IMR-90 (cell line): Measurements from ENCODE around the gene ADD1. TPM values are rescaled to one million over a fixed set of nuclear protein-coding genes. Genes with fewer than 3 reads are reported as not detected.

Source experiments
- ATAC-seq: fragments of 200-7000 bp; cut with Tn5 transposase; 2 replicates; pipeline ENCODE4 v1.9.1; 2020; ENCODE audit warnings: low read depth, mild to moderate bottlenecking, moderate library complexity
- BruUV-seq: library from RNA; stranded (reverse); fragments of 400-500 nt; replicated peaks from 2 replicates; lab custom pipeline; 2021; lab: Mats Ljungman, UMichigan
- CTCF ChIA-PET: fragments of 300-600 bp; formaldehyde crosslinking; extraction: SDS; loops from one replicate; lab custom pipeline; 2021; ENCODE audit warnings: antibody characterized with exemption; lab: Yijun Ruan, JAX
- POLR2A ChIA-PET: fragments of 300-600 bp; sonication (Branson Sonifier 250); formaldehyde crosslinking; loops from one replicate; lab custom pipeline; 2022; ENCODE audit warnings: antibody characterized with exemption; ENCODE audit not compliant: unreplicated experiment; lab: Charles Lee
- DNase-seq: peaks from one replicate; pipeline ENCODE4 v3.0.0; 2013
- H2AFZ ChIP-seq: replicated peaks from 2 replicates; pipeline ENCODE3; 2013; ENCODE audit warnings: low read length, mild to moderate bottlenecking; ENCODE audit not compliant: poor library complexity
- H2AK5ac ChIP-seq: 2 replicates; pipeline ENCODE4 v1.6.1; 2013; ENCODE audit warnings: low read depth, low read length, inconsistent platforms
- H2AK9ac ChIP-seq: replicated peaks from 2 replicates; pipeline ENCODE3; 2013; ENCODE audit warnings: mild to moderate bottlenecking, low read depth, low read length, moderate library complexity; ENCODE audit not compliant: poor library complexity
- H2BK120ac ChIP-seq: 2 replicates; pipeline ENCODE4 v1.6.1; 2013; ENCODE audit warnings: low read depth, low read length, inconsistent platforms
- H2BK15ac ChIP-seq: 3 replicates; pipeline ENCODE4 v1.6.1; 2013; ENCODE audit warnings: low read depth, low read length, inconsistent platforms
- H2BK20ac ChIP-seq: 2 replicates; pipeline ENCODE4 v1.6.1; 2013; ENCODE audit warnings: low read depth, mild to moderate bottlenecking, inconsistent platforms, low read length, moderate library complexity
- H2BK5ac ChIP-seq: 2 replicates; pipeline ENCODE4 v1.6.1; 2013; ENCODE audit warnings: mild to moderate bottlenecking, low read depth, low read length, inconsistent platforms; ENCODE audit not compliant: poor library complexity, severe bottlenecking
- H3K14ac ChIP-seq: replicated peaks from 2 replicates; pipeline ENCODE4 v1.6.1; 2013; ENCODE audit warnings: low read depth, low read length, inconsistent platforms
- H3K18ac ChIP-seq: 2 replicates; pipeline ENCODE4 v1.6.1; 2013; ENCODE audit warnings: low read depth, low read length, control low read depth
- H3K23ac ChIP-seq: 2 replicates; pipeline ENCODE4 v1.6.1; 2013; ENCODE audit warnings: low read depth, low read length, inconsistent platforms
- H3K27ac ChIP-seq: 2 replicates; pipeline ENCODE4 v1.5.1; 2013; ENCODE audit warnings: mild to moderate bottlenecking, control low read depth, low read length; ENCODE audit not compliant: insufficient read depth
- H3K27me3 ChIP-seq: 2 replicates; pipeline ENCODE4 v1.6.1; 2013; ENCODE audit warnings: low read length; ENCODE audit not compliant: control insufficient read depth, insufficient read depth
- H3K36me3 ChIP-seq: 2 replicates; pipeline ENCODE4 v1.6.1; 2013; ENCODE audit warnings: low read length, mixed read lengths; ENCODE audit not compliant: control insufficient read depth, insufficient read depth
- H3K4ac ChIP-seq: 2 replicates; pipeline ENCODE4 v1.6.1; 2013; ENCODE audit warnings: low read depth, low read length, inconsistent platforms
- H3K4me1 ChIP-seq: 2 replicates; pipeline ENCODE4 v1.6.1; 2013; ENCODE audit warnings: low read length, mixed read lengths; ENCODE audit not compliant: control insufficient read depth, insufficient read depth
- H3K4me2 ChIP-seq: 2 replicates; pipeline ENCODE4 v1.6.1; 2013; ENCODE audit warnings: low read depth, mild to moderate bottlenecking, control low read depth, low read length, moderate library complexity
- H3K4me3 ChIP-seq: 2 replicates; pipeline ENCODE4 v1.5.1; 2013; ENCODE audit warnings: low read depth, mild to moderate bottlenecking, control low read depth, low read length, moderate library complexity; ENCODE audit not compliant: insufficient read depth
- H3K56ac ChIP-seq: 2 replicates; pipeline ENCODE4 v1.6.1; 2013; ENCODE audit warnings: low read length, inconsistent platforms; ENCODE audit not compliant: insufficient read depth; ENCODE audit errors: extremely low read depth
- H3K79me1 ChIP-seq, 2 experiments: 2 replicates each; pipeline ENCODE4 v1.6.1; 2013; ENCODE audit warnings: low read length in 2 of 2, inconsistent platforms in 1 of 2, low read depth in 1 of 2
- H3K9ac ChIP-seq: 2 replicates; pipeline ENCODE4 v1.6.1; 2013; ENCODE audit warnings: low read depth, low read length, control low read depth
- H3K9me1 ChIP-seq: 2 replicates; pipeline ENCODE4 v1.6.1; 2013; ENCODE audit warnings: low read length, inconsistent platforms; ENCODE audit not compliant: insufficient read depth
- H3K9me3 ChIP-seq: 2 replicates; pipeline ENCODE4 v1.6.1; 2013; ENCODE audit warnings: low read length; ENCODE audit not compliant: control insufficient read depth, insufficient read depth
- H4K20me1 ChIP-seq: 2 replicates; pipeline ENCODE4 v1.6.1; 2013; ENCODE audit warnings: low read length, inconsistent platforms; ENCODE audit not compliant: insufficient read depth
- H4K5ac ChIP-seq: 2 replicates; pipeline ENCODE4 v1.6.1; 2013; ENCODE audit warnings: mild to moderate bottlenecking, low read depth, low read length, control low read depth
- H4K8ac ChIP-seq, 2 experiments: 2 replicates each; pipeline ENCODE4 v1.6.1; 2013; ENCODE audit warnings: low read depth in 2 of 2, low read length in 2 of 2, control low read depth in 1 of 2, inconsistent platforms in 1 of 2
- H4K91ac ChIP-seq: 2 replicates; pipeline ENCODE4 v1.6.1; 2013; ENCODE audit warnings: low read depth, low read length, inconsistent platforms; ENCODE audit not compliant: insufficient read depth
- CEBPB ChIP-seq: IDR thresholded peaks from 2 replicates; pipeline ENCODE4 v1.6.1; 2012; ENCODE audit warnings: low read depth, low read length, improper control_type of control experiment
- CHD1 ChIP-seq: IDR thresholded peaks from 2 replicates; pipeline ENCODE4 v1.6.1; 2012; ENCODE audit warnings: low read depth, low read length, improper control_type of control experiment
- MAZ ChIP-seq: IDR thresholded peaks from 2 replicates; pipeline ENCODE4 v1.6.1; 2012; ENCODE audit warnings: low read depth, mild to moderate bottlenecking, low read length, improper control_type of control experiment, moderate library complexity, borderline replicate concordance
- MXI1 ChIP-seq: IDR thresholded peaks from 2 replicates; pipeline ENCODE4 v1.6.1; 2012; ENCODE audit warnings: low read depth, mild to moderate bottlenecking, low read length, moderate library complexity, borderline replicate concordance
- POLR2A ChIP-seq: IDR thresholded peaks from 2 replicates; pipeline ENCODE4 v1.6.1; 2012; ENCODE audit warnings: mild to moderate bottlenecking, low read depth, low read length
- RAD21 ChIP-seq: IDR thresholded peaks from 2 replicates; pipeline ENCODE4 v1.6.1; 2012; ENCODE audit warnings: low read length, improper control_type of control experiment
- RCOR1 ChIP-seq: IDR thresholded peaks from 2 replicates; pipeline ENCODE4 v1.6.1; 2012; ENCODE audit warnings: mild to moderate bottlenecking, low read length, improper control_type of control experiment; ENCODE audit not compliant: insufficient replicate concordance
- WGBS, 2 experiments: methylation state at CpG; one replicate each; pipeline versions ENCODE4 v1.1.5 to v1.1.7; 2013; ENCODE audit warnings: missing lambda C conversion rate in 2 of 2; ENCODE audit not compliant: insufficient read length in 1 of 2; ENCODE audit errors: extremely low coverage in 2 of 2; 5-methylcytosine and 5-hydroxymethylcytosine counted together
- dilution Hi-C: fragments of 300-500 bp; cut with HindIII; formaldehyde crosslinking; loops from one replicate; pipeline ENCODE4 v1.14.3; 2018; ENCODE audit warnings: low sequenced_read_pairs; ENCODE audit not compliant: unreplicated experiment
- in situ Hi-C: fragments of 300-500 bp; cut with MboI; formaldehyde crosslinking; loops from 3 replicates; pipeline ENCODE4 v1.14.3; 2019; ENCODE audit warnings: low sequenced_read_pairs, inconsistent platforms, mixed read lengths
- intact Hi-C: fragments of 100-400 bp; cut with micrococcal nuclease; formaldehyde crosslinking; loops from 2 replicates; pipeline ENCODE4 v1.10.0; 2022
- polyA plus RNA-seq, 3 experiments: library from polyadenylated mRNA; depleted of rRNA; stranded (reverse); fragments of >200 nt; gene quantifications; 2 replicates each; pipeline ENCODE4 v1.2.3, GENCODE V29; 2012; ENCODE audit warnings: low replicate concordance in 1 of 3
- total RNA-seq: library from RNA; depleted of rRNA; stranded (reverse); fragments of >200 nt; gene quantifications from 2 replicates; pipeline ENCODE4 v1.2.3, GENCODE V29; 2012
- TF ChIP-seq, protein P1 (sequence below): conservative IDR thresholded peaks from 2 replicates; pipeline ENCODE4 v1.5.1; 2012; ENCODE audit warnings: mild to moderate bottlenecking, low read depth, low read length, improper control_type of control experiment
- TF ChIP-seq, protein P2 (sequence below): fragments of 150-350 bp; IDR thresholded peaks from 2 replicates; pipeline ENCODE4 v1.6.1; 2016; ENCODE audit warnings: low read depth, mild to moderate bottlenecking, low read length, moderate library complexity, borderline replicate concordance

The ADD1 gene
- total and polyA plus RNA-seq, 2 of the 4 experiments (the other 2 are of a cell fraction): 122 to 215 TPM

DNA sequence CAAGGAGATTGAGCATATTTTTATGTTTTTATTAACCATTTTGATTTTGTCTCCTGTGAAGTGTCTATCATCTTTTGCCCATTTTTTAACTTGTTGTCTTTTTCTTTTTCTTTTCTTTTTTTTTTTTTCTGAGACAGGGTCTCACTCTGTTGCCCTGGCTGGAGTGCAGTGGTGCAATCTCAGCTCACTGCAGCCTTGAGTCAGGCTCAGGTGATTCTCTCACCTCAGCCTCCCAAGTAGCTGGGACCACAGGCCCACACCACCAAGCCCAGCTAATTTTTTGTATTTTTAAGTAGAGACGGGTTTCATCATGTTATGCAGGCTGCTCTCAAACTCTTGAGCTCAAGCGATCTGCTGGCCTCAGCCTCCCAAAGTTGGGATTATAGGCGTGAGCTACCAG is 4.6 kb upstream of the ADD1 start:
- WGBS, 2 experiments: no CpG with 5 or more reads among the region's 3 CpGs
- no peak for DNase-seq

More for the DNA sequence above, 4.6 kb upstream of the ADD1 start:
- no peak overlapping the region for H2BK5ac ChIP-seq
- TF ChIP-seq RCOR1 (no peak), MXI1 (no peak), CHD1 (no peak), CEBPB (no peak), RAD21 (no peak), POLR2A (no peak), MAZ (no peak)
- TF ChIP-seq, protein P1, sequence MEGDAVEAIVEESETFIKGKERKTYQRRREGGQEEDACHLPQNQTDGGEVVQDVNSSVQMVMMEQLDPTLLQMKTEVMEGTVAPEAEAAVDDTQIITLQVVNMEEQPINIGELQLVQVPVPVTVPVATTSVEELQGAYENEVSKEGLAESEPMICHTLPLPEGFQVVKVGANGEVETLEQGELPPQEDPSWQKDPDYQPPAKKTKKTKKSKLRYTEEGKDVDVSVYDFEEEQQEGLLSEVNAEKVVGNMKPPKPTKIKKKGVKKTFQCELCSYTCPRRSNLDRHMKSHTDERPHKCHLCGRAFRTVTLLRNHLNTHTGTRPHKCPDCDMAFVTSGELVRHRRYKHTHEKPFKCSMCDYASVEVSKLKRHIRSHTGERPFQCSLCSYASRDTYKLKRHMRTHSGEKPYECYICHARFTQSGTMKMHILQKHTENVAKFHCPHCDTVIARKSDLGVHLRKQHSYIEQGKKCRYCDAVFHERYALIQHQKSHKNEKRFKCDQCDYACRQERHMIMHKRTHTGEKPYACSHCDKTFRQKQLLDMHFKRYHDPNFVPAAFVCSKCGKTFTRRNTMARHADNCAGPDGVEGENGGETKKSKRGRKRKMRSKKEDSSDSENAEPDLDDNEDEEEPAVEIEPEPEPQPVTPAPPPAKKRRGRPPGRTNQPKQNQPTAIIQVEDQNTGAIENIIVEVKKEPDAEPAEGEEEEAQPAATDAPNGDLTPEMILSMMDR: no peak
- TF ChIP-seq, protein P2, sequence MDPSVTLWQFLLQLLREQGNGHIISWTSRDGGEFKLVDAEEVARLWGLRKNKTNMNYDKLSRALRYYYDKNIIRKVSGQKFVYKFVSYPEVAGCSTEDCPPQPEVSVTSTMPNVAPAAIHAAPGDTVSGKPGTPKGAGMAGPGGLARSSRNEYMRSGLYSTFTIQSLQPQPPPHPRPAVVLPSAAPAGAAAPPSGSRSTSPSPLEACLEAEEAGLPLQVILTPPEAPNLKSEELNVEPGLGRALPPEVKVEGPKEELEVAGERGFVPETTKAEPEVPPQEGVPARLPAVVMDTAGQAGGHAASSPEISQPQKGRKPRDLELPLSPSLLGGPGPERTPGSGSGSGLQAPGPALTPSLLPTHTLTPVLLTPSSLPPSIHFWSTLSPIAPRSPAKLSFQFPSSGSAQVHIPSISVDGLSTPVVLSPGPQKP: no peak
- ATAC-seq: no peak
- no peak overlapping the region for H3K27ac ChIP-seq
- BruUV-seq: no TSS peak
- H2AK5ac ChIP-seq: no peak overlapping the region
- H3K18ac ChIP-seq: no peak overlapping the region
- no peaks in the 10 kb centered on the region for H3K9me3 ChIP-seq
- H4K8ac ChIP-seq: no peak overlapping the region
- H3K9me1 ChIP-seq: peaks cover 23% of the 10 kb centered on the region; the same call in 1 of the 2 replicates
- no peak overlapping the region for H3K14ac ChIP-seq
- no peak overlapping the region for H3K4me2 ChIP-seq
- H2BK20ac ChIP-seq: no peak overlapping the region
- H2BK120ac ChIP-seq: no peak overlapping the region
- no peak overlapping the region for H2AK9ac ChIP-seq
- H3K4me1 ChIP-seq: peaks cover 10% of the 10 kb centered on the region
- POLR2A ChIA-PET: no interaction called here
- H3K79me1 ChIP-seq: peaks cover 14 to 31% of the 10 kb centered on the region in 2 experiments
- H2AFZ ChIP-seq: no peak overlapping the region
- H3K4ac ChIP-seq: no peak overlapping the region
- no peaks in the 10 kb centered on the region; the same call in 1 of the 2 replicates for H4K20me1 ChIP-seq
- H3K36me3 ChIP-seq: peaks cover 16% of the 10 kb centered on the region
- H4K5ac ChIP-seq: no peak overlapping the region
- no peak overlapping the region for H2BK15ac ChIP-seq
- H3K9ac ChIP-seq: no peak overlapping the region
- in situ Hi-C loops (no loop called here), intact Hi-C loops (no loop called here), dilution Hi-C loops (no loop called here)
- H3K27me3 ChIP-seq: no peaks in the 10 kb centered on the region
- no peak overlapping the region for H3K23ac ChIP-seq
- H4K91ac ChIP-seq: no peak overlapping the region
- no peak overlapping the region for H3K56ac ChIP-seq
- CTCF ChIA-PET: no interaction called here
- no peak overlapping the region for H3K4me3 ChIP-seq
